Measurements from ENCODE around the gene TAT.
"Not testable (repeated sequence)": the region's sequence is repeated elsewhere in the genome, so short reads cannot be mapped to it uniquely, and the experiment has no call there.

The TAT gene

DNA sequence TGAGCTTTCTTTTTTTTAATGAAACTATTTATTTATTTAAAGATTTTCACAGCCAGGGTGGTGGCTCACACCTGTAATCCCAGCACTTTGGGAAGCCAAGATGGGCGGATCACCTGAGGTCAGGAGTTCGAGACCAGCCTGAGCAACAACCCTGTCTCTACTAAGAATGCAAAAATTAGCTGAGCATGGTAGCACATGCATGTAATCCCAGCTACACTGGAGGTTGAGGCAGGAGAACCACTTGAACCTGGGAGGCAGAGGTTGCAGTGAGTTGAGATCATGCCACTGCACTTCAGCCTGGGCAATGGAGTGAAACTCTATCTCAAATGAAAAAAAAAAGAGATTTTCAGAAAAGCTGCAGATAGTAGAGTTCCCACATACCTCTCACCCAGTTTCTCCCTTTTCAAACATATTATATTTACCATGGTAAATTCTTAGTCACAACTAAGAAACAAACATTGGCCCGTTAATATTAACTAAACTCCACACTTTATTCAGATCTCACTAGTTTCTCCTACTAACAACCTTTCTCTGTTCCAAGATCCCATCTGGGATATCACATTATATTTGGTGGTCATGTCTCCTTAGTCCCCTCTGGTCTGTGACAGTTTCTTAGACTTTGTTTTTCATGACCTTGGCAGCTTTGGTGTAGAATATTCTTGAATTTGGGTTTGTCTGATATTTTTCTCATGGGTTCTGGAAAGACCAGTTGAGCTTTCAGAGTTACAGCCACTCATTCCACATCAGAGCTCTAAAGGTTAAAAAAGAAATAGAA lies 7.8 kb upstream of the TAT start:
- no peak for DNase-seq (ENCODE audit: low read depth)

DNA sequence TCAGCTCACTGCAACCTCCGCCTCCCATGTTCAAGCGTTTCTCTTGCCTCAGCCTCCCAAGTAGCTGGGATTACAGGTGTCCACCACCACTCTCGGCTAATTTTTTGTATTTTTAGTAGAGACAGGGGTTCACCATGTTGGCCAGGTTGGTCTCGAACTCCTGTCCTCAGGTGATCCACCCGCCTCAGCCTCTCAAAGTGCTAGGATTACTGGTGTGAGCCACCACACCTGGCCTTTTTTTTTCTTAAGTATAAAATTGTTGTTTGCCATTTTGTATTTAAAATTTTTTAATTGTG lies 5.6 kb upstream of the TAT start:
- not testable (repeated sequence) for DNase-seq (ENCODE audit: low read depth)

DNA sequence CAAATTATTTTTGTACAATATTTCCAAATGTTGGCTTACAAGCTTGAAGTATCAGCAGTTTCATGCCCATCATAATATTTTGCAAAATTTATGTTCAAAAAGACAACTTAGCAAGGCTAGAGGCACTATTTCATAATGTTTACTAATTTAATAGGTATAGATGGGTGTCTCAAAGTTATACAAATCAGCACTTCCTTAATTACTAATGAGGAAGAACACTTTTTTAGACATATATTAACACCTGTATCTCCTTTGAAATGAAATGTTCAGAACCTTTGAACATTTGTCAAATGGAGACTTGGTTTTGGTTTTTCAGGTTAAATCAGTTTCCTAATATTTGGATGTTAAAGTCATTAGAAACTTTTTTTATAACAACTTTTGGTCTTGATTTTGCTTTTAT lies 2.2 kb downstream of the TAT start:
- DNase-seq (ENCODE audit: low read depth) = no peak

DNA sequence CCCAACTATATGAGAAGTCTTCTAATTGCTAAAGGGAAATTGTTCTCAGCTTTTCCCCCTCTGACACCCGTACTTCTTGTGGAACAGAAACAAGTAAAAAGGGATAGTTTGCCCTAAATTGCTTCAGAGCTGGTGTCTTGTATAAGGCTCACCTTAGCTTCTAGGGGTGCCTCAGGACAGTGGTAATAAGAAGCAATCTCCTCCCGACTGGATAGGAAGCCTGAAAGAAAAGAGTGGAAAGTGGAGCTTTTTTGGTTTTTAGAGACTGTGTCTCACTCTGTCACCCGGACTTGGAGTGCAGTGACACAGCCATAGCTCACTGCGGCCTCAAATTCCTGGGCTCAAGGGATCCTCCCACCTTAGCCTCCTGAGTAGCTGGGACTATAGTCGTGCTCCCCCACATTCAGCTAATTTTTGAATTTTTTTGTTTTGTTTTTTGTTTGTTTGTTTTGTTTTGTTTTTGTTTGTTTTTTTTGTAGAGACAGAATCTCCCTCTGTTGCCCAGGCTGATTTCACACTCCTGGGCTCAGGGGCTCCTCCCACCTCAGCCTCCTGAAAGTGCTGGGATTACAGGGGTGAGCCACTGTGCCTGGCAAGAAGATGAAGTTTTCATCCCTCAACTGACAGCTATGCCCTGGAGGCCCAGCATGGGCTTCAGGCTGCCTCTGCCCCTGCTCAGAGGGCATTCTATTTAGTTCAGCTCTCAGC lies 3.4 kb downstream of the TAT start:
- DNase-seq (ENCODE audit: low read depth) = no peak

DNA sequence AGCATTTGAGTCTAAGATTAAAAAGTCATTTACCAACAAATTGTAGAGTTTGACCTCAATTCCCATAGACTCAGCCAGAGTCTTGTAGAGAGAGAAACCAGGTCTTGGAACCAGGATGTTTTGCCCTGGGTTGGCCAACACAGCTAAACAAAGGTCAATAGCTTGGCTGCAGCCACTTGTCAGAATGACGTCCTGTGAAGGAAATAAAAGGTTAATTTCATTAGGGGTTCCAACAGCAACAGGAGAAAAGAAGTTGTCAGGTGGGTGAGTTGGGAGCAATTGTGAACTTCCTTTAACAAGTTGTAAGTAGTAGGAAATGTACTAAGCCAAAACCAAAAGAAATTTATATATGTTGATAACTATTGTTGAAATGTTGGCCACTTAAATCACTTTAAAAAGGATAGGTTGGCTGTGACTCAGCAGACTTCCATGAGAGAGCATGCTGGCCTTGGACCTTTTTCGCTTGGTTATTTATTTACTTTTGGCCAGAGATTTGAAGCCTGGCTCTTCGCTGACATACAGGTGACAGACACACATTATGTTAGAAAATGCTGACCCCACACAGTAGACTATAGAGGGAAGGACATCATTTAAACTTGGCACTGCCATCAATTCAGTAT lies 4.3 kb downstream of the TAT start:
- no peak for DNase-seq (ENCODE audit: low read depth)

DNA sequence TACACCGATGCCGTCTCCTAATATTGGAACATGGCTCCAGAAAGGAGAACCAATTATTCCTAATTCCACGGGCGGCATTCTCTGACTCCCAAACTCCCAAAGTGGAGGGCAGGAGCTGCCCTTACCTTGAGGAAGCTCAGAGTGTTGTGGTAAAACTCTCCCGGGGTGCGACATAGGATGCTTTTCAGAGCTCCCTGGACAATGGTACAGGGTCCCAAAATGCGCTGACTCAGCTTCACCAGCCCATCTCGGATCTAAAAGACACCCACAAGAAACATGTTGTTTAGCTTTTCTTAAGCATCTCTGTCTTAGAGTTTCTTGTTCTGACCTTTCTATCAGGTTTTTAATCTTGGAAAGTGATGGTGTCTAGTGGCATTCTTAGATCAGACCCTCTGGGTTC lies 6.7 kb downstream of the TAT start:
- no peak for DNase-seq (ENCODE audit: low read depth)

DNA sequence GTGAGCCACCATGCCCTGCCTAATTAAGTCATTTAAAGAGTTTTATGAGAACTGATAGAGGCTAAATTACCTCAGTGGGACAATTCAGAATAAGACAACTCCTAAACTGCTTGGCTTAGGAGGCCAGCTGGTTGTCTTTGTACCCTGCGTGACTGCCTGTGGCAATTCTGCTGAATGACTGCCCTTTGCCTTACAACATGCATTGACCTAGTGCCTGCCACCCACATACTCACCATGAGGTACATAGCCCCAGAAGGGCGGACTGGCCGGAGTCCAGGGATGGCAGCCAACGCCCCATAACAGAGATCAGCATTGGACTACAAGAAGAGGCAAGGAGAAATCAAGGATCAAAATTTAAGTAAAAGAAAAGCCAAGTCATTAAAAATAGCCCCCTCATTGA lies 7.3 kb downstream of the TAT start:
- DNase-seq (ENCODE audit: low read depth) = no peak

DNA sequence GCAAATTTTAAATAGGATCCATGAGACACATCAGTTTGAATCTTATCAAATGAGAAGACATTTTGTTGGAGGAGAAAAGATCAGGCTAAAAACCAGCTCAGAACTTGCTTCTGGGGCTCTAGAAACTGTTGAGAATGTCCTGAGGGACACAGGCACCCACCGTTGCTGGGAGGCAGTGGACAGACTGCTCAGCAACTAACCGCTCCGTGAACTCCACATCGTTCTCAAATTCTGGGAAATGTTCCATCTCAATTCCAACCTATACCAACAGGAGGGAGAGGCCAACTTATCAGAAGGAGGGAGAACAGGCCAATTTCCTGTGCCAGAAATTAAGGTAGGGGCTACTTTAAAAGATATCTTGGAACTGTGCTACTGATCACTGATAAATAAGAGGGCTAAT lies 8.3 kb downstream of the TAT start:
- DNase-seq (ENCODE audit: low read depth) = no peak

DNA sequence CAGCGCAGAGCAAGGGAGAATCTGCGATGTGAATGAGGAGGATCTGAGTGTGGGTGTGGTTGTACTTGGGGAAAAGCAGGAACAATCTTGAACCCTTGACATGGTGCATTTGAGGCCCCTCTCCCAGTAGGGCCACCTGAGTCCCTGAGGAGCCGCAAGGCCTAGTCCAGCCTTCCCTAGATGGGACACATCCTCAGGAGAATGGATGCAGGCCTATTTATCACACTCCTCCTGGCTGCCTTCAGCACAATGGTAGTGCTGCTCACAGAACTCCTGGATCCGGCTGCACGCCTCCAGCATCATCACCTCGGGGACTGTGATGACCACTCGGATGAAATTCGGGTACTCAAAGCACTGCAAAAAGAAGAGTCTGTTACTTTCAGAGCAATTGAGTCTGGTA lies 9.0 kb downstream of the TAT start:
- DNase-seq (ENCODE audit: low read depth) = no peak

DNA sequence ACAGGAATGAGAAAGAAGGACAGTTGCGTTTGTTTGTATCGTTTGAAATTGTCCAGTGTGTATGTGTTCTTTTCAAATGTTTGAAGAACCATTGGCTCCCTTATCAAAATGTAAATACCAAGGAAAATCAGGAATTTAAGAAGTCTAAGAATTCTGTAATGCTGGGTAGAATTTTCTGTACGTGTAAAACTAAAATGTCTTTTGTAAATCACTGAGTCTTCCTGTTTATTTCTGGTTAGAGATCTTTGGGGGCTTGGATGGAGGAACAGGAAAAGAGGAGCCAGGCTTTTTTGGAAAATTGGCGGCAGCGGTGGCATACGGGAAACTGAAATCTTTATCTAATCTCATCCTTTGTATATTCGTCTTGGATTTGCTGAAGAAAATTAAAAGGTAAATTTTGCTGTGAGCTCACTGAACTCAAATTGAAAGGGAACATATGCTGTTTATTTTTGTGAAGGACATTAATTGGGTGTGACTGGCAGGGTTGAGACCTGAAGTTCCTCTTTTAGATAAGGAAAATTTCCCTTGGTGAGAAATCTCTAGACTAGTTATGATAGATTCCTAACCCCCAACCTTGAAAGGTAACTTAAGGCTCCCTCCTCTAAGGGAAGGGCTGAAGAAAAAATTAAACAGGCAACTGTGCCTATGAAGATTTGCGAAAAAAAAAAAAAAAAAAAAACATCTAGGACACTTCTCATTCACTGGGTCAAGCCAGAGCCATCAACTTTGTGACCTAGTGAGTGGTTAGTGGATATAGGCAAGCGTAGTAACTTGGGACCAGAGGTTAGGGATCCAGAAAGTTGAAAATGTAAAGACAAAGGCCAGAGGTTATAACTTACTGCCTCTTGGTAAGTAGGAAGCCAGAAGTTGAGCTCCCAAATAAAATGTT lies 10.8 kb downstream of the TAT start:
- no peak for DNase-seq (ENCODE audit: low read depth)

DNA sequence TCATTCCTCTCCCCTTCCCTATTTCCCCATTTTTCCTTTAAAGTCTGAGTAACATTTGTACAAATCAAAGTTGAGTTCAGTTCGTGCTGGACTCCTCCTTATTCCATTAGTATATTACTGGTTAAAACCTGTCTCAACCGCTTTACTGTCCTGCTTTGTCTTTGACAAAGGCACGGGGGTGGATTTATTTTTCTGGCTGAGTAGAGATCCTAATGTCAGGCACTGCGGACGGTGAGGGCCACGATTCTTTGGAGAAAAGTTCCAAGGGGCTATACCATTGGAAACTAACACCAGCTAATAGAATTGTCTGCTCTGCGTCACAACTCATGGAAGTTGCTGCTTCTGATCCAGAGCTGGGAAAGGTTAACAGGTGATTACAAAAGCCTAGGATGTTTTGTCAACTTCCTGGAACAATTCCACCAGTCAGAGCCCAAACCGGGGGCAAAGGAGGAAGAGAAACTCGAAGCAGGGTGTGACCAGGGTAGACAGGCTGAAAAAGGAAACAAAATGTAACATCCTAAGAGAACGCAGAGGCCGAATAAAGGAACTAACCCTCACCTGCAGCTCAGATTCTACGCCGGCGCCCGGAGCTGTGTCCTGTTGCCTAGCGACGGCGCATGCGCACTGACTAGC lies 12.4 kb downstream of the TAT start:
- DNase-seq (ENCODE audit: low read depth) = no peak

DNA sequence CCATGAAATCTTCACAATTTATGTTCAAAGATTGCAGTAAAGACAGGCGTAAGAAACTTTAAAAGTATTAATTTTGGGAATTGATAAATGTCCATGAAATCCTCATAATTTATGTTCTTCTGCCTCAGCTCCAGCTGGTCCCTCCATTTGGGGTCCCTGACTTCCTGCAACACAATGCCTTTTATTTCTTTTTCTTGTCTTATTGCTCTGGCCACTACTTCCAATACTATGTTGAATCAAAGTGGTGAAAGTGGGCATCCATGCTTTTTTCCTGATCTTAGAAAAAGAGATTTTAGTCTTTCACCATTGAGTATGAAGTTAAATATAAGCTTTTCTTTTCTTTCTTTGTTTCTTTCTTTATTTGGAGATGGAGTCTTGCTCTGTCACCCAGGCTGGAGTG lies 14.3 kb downstream of the TAT start:
- no peak for DNase-seq (ENCODE audit: low read depth)

DNA sequence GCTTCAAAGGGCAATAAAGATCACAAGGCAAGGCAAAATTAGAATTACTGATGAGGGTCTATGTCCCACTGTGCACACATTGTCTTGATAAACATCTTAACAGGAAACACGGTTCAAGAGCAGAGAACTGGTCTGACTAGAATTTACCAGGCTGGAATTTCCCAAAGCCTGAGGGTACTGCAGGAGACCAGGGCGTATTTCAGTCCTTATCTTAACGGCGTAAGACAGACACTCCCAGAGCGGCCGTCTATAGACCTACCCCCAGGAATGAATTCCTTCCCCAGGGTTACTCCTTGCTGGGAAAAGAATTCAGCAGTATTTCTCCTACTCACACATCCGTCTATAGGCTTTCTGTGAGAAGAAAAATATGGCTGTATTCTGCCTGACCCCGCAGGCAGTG lies 15.0 kb downstream of the TAT start:
- not testable (repeated sequence) for DNase-seq (ENCODE audit: low read depth)

DNA sequence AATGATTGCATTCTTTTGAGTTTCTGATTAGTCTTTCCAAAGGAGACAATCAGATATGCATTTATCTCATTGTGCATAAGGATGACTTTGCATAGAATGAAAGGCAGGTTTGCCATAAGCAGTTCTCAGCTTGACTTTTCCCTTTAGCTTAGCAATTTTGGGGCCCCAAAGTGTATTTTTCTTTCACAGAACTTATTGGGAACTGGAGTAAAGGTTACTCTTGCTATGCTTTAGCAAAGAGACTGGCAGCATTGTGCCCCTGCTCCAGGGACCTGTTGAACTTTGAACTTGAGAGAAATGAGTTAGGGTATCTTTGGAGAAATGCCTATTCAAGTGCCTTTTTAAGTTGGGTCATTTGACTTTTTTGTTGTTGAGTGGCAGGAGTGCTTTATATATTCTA lies 17.0 kb downstream of the TAT start:
- no peak for DNase-seq (ENCODE audit: low read depth)

DNA sequence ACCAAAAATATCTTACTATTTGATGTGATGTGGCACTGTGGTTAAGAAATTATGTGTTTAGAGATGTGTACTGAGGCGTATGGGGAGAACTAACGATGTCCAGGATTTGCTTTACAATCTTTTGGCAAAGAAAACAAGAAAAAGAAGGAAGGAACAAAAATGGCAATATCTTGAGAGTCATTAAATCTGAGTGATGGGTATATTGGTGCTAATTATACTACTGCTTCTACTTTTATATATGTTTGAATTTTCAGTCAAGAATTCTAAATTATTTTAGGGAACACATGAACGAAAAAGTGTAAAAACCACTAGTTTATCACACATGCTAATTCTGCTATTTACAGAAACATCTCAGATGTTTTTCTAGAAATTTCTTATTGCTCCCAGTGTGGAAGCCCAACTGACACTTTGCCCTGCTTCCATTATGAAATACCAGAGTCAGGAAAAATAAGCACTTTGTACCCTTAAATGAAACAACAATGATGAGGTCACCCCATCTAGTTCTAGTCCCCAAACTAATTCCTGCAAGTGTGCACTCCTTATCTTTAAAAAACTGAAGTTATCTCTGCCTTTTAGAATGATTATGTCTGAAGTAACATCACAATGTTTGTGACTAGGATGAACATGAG lies 18.8 kb downstream of the TAT start:
- DNase-seq (ENCODE audit: low read depth) = no peak

DNA sequence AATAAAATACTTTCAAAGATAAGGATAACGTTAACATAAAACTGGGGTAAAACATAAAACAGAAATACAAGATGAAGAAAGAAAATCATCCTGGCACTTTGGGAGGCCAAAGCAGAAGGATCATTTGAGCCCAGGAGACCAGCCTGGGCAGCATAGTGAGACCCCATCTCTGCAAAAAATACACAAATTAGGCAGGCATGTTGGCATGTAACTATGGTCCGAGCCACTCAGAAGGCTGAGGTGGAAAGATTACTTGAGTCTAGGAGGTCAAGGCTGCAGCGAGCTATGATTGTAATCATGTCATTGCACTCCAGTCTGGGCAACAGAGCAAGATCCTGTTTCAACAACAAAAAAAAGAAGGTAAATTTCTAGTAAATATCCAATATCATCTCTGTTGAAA lies 19.6 kb downstream of the TAT start:
- DNase-seq (ENCODE audit: low read depth) = no peak

DNA sequence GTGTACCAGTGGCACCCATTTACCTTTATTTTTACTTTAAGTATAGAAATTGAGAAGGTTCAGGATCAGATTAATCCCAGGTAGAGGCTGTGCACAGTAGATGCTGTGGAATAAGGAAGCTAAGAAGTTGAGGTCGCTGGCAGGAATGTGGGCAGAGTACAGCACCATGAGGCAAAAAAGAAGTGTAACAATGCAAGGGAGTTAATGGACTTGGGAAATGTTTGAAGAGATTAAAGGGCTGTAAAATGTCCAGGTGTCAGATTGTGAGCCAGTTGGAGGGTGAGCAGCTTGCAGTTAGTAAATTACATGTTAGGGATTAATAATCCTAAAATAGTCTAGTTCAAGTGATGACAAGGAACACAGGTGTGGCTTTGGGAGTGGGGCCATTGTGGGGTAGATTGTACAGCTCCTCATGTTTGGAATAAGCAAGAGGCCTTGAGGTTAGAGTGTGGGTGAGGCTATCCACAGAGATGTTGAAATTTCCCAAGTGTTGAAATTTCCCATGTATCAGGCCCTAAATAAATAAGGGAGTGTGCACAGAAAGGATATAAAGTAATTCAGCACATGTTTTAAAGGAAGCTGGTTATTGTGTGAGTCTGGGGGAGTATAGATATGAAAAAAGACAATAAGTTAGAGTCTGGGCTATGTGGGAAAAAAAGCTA lies 21.5 kb downstream of the TAT start:
- no peak for DNase-seq (ENCODE audit: low read depth)

DNA sequence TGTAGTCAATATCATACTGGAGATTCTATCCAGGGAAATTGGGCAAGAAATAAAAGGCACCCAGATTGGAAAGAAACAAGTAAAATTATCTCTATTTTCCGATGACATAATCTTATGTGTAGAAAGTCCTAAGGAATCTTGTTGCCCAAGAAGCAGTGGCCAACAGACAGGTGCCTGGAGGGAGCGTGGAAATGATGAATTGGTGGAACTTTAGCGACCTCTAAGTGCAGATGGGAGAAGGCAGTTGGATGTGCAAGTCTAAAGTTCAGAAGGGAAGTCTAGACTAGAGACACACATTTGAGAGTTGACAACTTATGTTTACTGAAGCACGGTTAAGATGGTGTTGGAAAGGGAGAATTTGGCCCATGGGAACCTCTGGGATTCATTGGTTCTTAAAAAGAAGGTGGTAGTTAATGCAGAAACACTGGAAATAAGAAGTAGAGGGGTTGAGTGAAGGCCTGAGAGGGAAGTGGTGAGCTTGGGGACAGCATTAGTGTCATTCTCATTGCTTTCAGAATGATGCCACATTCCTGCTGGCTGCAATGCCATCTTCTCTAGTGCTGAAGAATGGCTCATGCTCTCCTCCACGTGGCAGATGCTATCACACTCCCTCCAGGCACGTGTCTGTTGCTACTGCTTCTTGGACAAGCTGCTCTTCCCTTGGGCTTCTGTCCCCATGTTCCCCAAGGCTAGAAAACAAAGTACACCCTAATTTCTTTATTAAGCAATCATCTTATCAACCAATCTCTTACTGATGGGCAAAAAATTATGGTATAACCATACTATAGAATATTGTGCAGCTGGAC lies 24.0 kb downstream of the TAT start:
- DNase-seq (ENCODE audit: low read depth) = peak; percentile 8

DNA sequence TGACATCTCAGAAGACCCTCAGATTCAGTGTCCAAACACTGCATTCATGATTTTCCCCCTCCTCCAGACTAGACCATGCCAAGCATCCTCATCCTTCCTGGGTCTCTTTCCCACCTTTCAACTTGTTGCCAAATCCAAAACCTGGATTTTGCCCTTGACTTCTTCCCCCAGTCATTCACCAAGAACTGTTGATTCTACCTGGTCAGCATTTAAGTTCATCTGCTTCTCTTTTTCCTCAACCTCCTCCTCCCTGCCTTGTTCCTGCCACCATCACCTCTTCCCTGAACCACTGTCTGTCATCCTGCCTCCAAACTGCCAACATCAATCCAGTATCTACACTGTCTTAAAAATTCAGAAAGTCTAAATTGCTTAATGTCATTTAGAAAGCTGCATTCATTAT lies 29.7 kb downstream of the TAT start:
- DNase-seq (ENCODE audit: low read depth) = no peak

DNA sequence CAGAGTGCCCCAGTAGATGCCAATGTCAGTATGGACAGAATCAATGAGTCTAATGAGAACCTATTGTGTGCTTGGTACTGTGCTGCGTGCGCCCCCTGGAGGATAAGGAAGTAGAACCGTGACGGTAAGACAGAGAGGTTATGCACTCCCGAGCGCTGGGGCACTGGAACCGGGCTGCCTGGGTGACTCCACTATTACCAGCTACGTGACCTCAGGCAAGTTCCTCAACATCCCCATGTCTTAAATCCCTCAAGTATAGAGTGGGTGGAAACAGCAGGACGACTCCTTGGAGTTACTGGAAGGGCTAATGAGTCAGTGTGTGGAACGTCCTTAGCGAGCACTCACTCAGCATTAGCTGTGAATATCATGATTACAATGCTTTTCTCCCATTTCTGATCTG lies 34.5 kb downstream of the TAT start:
- DNase-seq (ENCODE audit: low read depth) = peak; percentile 73
